ENCODE results near the gene S100A12.

Gene S100A12

GRCh38 chr1:153394391-153394790 lies 19.0 kb upstream of the S100A12 start:
- no peak for TF ChIP-seq CTCF (conservative IDR thresholded peaks at IDR 0.05; ENCODE audit: low read depth, low read length)
- Histone ChIP-seq H3K4me2 (no peak overlapping the region), H3K27ac (no peak overlapping the region), H3K36me3 (ENCODE audit: insufficient read depth) (no peaks in the 10 kb centered on the region), H4K20me1 (ENCODE audit: insufficient read depth) (no peaks in the 10 kb centered on the region), H3K27me3 (ENCODE audit: insufficient read depth, low read depth) (no peaks in the 10 kb centered on the region; the same call in 1 of the 2 replicates), H3K79me2 (ENCODE audit: insufficient read depth, low read depth) (no peaks in the 10 kb centered on the region), H3K4me1 (ENCODE audit: low read depth, poor library complexity, severe bottlenecking) (no peaks in the 10 kb centered on the region), H3K9ac (no peak overlapping the region), H2AFZ (ENCODE audit: low read depth) (no peak overlapping the region), H3K4me3 (IDR thresholded peaks at IDR 0.05; ENCODE audit: insufficient read depth, low read depth, low read length) (no peak overlapping the region)

- H3K4me3 ChIP-seq (IDR thresholded peaks at IDR 0.05; ENCODE audit: insufficient read depth, low read depth, low read length) = no peak overlapping the region
- TF ChIP-seq CTCF (conservative IDR thresholded peaks at IDR 0.05; ENCODE audit: low read depth, low read length) = no peak
- no peaks in the 10 kb centered on the region for H3K36me3 ChIP-seq (ENCODE audit: insufficient read depth)
- H3K4me1 ChIP-seq (ENCODE audit: low read depth, poor library complexity, severe bottlenecking) = no peaks in the 10 kb centered on the region
- no peak overlapping the region for H2AFZ ChIP-seq (ENCODE audit: low read depth)
- H3K4me2 ChIP-seq = no peak overlapping the region
- no peaks in the 10 kb centered on the region for H4K20me1 ChIP-seq (ENCODE audit: insufficient read depth)
- H3K27ac ChIP-seq = no peak overlapping the region
- H3K9ac ChIP-seq = no peak overlapping the region
- no peaks in the 10 kb centered on the region; the same call in 1 of the 2 replicates for H3K27me3 ChIP-seq (ENCODE audit: insufficient read depth, low read depth)
- no peaks in the 10 kb centered on the region for H3K79me2 ChIP-seq (ENCODE audit: insufficient read depth, low read depth)
Measured at GRCh38 chr1:153393926-153394325, 18.5 kb upstream of the S100A12 start.

- no peak overlapping the region for H3K9ac ChIP-seq
- no peaks in the 10 kb centered on the region for H3K4me1 ChIP-seq (ENCODE audit: low read depth, poor library complexity, severe bottlenecking)
- no peaks in the 10 kb centered on the region; the same call in 1 of the 2 replicates for H3K27me3 ChIP-seq (ENCODE audit: insufficient read depth, low read depth)
- H3K4me2 ChIP-seq = no peak overlapping the region
- no peak overlapping the region for H2AFZ ChIP-seq (ENCODE audit: low read depth)
- TF ChIP-seq CTCF (conservative IDR thresholded peaks at IDR 0.05; ENCODE audit: low read depth, low read length) = no peak
- H4K20me1 ChIP-seq (ENCODE audit: insufficient read depth) = no peaks in the 10 kb centered on the region
- no peaks in the 10 kb centered on the region for H3K79me2 ChIP-seq (ENCODE audit: insufficient read depth, low read depth)
- no peaks in the 10 kb centered on the region for H3K36me3 ChIP-seq (ENCODE audit: insufficient read depth)
- no peak overlapping the region for H3K4me3 ChIP-seq (IDR thresholded peaks at IDR 0.05; ENCODE audit: insufficient read depth, low read depth, low read length)
- no peak overlapping the region for H3K27ac ChIP-seq
Measured at GRCh38 chr1:153392822-153393221, 17.4 kb upstream of the S100A12 start.

GRCh38 chr1:153392258-153392657 lies 16.8 kb upstream of the S100A12 start:
- Histone ChIP-seq H3K4me3 (IDR thresholded peaks at IDR 0.05; ENCODE audit: insufficient read depth, low read depth, low read length) (no peak overlapping the region), H3K36me3 (ENCODE audit: insufficient read depth) (no peaks in the 10 kb centered on the region), H3K4me1 (ENCODE audit: low read depth, poor library complexity, severe bottlenecking) (no peaks in the 10 kb centered on the region), H2AFZ (ENCODE audit: low read depth) (no peak overlapping the region), H4K20me1 (ENCODE audit: insufficient read depth) (no peaks in the 10 kb centered on the region), H3K27ac (no peak overlapping the region), H3K9ac (no peak overlapping the region), H3K79me2 (ENCODE audit: insufficient read depth, low read depth) (no peaks in the 10 kb centered on the region), H3K4me2 (no peak overlapping the region), H3K27me3 (ENCODE audit: insufficient read depth, low read depth) (no peaks in the 10 kb centered on the region; the same call in 1 of the 2 replicates)
- no peak for TF ChIP-seq CTCF (conservative IDR thresholded peaks at IDR 0.05; ENCODE audit: low read depth, low read length)
